Right cardiac atrium (tissue), 5 donors: ENCODE results near the gene ZNF319. TPM values are rescaled to one million over a fixed set of nuclear protein-coding genes. Genes with fewer than 3 reads are reported as not detected.

Source experiments
- ATAC-seq, 2 donors: fragments of 200-7000 bp; cut with Tn5 transposase; one replicate each; pipeline versions ENCODE4 v1.8.0 to v1.9.1; 2020; ENCODE audit warnings: moderate library complexity in 2 of 2, mild to moderate bottlenecking in 1 of 2
- DNase-seq, 3 donors: peaks; one replicate each; pipeline ENCODE4 v3.0.0-alpha.2; 2020
- H3K27ac ChIP-seq: one replicate; pipeline ENCODE4 v1.5.1; 2013; ENCODE audit warnings: mild to moderate bottlenecking, low read length, control low read depth, moderate library complexity
- H3K27me3 ChIP-seq: one replicate; pipeline ENCODE4 v1.6.1; 2013; ENCODE audit not compliant: control insufficient read depth, insufficient read depth
- H3K4me1 ChIP-seq: one replicate; pipeline ENCODE4 v1.6.1; 2013; ENCODE audit warnings: low read length; ENCODE audit not compliant: control insufficient read depth, insufficient read depth
- H3K4me3 ChIP-seq: one replicate; pipeline ENCODE4 v1.5.1; 2013; ENCODE audit warnings: low read length, control low read depth
- H3K9me3 ChIP-seq: one replicate; pipeline ENCODE4 v1.6.1; 2013; ENCODE audit warnings: low read length; ENCODE audit not compliant: control insufficient read depth
- WGBS: extraction: QIAGEN DNeasy Blood & Tissue Kit; methylation state at CpG from one replicate; pipeline ENCODE4 v1.1.7; 2013; 5-methylcytosine and 5-hydroxymethylcytosine counted together
- intact Hi-C, 4 donors: fragments of 100-400 bp; cut with DNase I; formaldehyde crosslinking; loops; one replicate each; pipeline versions ENCODE4 v1.11.0 to v1.14.0; 2022 to 2023
- polyA plus RNA-seq: library from polyadenylated mRNA; stranded (reverse); fragments of 200-250 nt; gene quantifications from one replicate; pipeline ENCODE4 v1.2.3, GENCODE V29; 2013
- total RNA-seq, 4 donors: library from RNA; stranded (reverse); fragmentation: NEBNext Ultra II Directional; extraction: Animal tissue kit (Norgen Biotek cat#: 25700); gene quantifications; one replicate each; pipeline ENCODE4 v1.2.1, GENCODE V29; 2021
- donor health status: healthy with polysubstance abuse.
- donor health status: DM: no; HTN: yes; CAD: no.
- donor health status: DM: no; HTN: no; CAD: no.
- donor health status: DM: no; HTN: yes; CAD: no; lungs with severe emphysema.
- donor health status: DM: yes; HTN: yes; CAD: no.

The ZNF319 gene
- total and polyA plus RNA-seq, 5 donors = 5.5 to 9.2 (median 7.8) TPM

- H3K4me3 ChIP-seq = no peak overlapping the region
- DNase-seq = no peak
- no peaks in the 10 kb centered on the region for H3K9me3 ChIP-seq
- H3K4me1 ChIP-seq = no peaks in the 10 kb centered on the region
- intact Hi-C loops = no loop called here
- ATAC-seq = no peak
- no peak overlapping the region for H3K27ac ChIP-seq
- 87% methylated on average over 7 of the region's 7 CpGs for WGBS
- H3K27me3 ChIP-seq = no peaks in the 10 kb centered on the region
Observed at GRCh38 chr16:58043571-58044155, 43.2 kb upstream of the ZNF319 start.

DNA sequence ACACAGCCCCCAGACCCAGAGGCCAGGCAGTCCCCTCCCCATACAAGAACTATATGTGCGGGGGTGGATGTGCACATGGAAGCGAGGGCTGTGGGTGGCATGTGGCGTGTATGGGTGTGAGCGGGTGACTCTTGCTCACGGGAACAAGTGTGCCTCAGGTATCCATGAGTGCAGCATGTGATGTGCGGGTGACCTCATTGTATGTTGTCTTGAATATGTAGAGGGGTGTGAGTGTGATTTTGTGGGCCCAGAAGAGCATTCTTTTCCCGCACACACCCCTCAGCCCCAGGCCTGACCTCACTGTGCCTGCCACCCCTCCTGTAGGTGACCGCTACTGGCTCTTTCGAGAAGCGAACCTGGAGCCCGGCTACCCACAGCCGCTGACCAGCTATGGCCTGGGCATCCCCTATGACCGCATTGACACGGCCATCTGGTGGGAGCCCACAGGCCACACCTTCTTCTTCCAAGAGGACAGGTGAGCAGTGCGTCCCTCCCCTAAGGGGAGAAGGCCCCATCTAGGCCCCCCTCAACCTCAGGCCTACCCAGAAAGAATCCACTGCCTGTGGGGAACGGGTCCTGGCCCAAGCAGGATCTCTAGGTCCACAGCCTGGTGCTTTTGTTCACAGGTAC, 42.5 kb upstream of the ZNF319 start:
- DNase-seq (no peak), ATAC-seq (no peak)
- Histone ChIP-seq H3K27me3 (no peaks in the 10 kb centered on the region), H3K4me3 (no peak overlapping the region), H3K9me3 (no peaks in the 10 kb centered on the region), H3K27ac (no peak overlapping the region), H3K4me1 (no peaks in the 10 kb centered on the region)
- intact Hi-C loops = no loop called here
- 94% methylated on average over 16 of the region's 16 CpGs for WGBS

DNA sequence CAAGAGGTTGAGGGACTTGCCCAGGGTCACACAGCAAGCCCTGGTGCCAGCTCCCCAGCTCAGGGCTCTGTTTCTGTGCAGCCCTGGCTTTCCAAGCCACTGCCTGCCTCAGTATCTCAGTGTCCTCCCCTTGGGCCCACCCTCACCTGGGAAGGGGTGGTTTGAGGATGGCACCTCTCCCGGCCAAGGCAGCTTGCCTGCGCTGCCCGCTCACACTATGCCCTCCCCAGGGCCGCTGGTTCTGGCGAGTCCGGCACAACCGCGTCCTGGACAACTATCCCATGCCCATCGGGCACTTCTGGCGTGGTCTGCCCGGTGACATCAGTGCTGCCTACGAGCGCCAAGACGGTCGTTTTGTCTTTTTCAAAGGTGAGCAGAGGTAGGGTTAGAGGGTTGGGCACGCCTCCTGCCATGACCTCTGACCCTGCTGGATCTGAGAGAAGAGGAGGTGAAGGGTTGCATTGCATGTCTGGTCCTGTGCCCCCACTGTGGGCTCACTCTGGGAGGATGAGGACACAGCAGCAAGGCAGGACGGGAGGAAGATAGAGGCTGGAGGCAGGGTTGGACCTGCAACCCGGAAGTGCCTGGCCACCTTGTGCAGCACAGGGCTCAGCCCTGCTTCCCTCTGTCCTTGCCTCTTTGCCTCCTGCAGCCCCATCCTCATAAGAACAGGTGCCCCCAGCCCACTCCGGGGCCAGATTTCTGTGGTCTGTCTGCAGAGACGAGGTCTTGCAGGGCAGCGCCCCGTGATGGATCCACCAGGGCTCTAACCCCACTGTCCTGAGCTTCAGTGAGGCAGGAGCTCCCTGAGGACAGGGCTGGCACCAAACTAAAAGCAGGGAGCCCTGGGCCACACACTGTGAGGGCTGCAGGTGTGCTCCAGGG, 41.8 kb upstream of the ZNF319 start:
- intact Hi-C loops = no loop called here
- Histone ChIP-seq H3K4me1 (no peaks in the 10 kb centered on the region), H3K27me3 (no peaks in the 10 kb centered on the region), H3K27ac (no peak overlapping the region), H3K9me3 (no peaks in the 10 kb centered on the region), H3K4me3 (no peak overlapping the region)
- WGBS = 91% methylated on average over 22 of the region's 22 CpGs
- DNase-seq (no peak), ATAC-seq (no peak)

GRCh38 chr16:58041628-58041955, 41.1 kb upstream of the ZNF319 start:
- Histone ChIP-seq H3K4me3 (no peak overlapping the region), H3K4me1 (no peaks in the 10 kb centered on the region), H3K27ac (no peak overlapping the region), H3K27me3 (no peaks in the 10 kb centered on the region), H3K9me3 (no peaks in the 10 kb centered on the region)
- intact Hi-C loops = no loop called here
- ATAC-seq (no peak), DNase-seq (no peak)
- WGBS = 94% methylated on average over 18 of the region's 18 CpGs

DNA sequence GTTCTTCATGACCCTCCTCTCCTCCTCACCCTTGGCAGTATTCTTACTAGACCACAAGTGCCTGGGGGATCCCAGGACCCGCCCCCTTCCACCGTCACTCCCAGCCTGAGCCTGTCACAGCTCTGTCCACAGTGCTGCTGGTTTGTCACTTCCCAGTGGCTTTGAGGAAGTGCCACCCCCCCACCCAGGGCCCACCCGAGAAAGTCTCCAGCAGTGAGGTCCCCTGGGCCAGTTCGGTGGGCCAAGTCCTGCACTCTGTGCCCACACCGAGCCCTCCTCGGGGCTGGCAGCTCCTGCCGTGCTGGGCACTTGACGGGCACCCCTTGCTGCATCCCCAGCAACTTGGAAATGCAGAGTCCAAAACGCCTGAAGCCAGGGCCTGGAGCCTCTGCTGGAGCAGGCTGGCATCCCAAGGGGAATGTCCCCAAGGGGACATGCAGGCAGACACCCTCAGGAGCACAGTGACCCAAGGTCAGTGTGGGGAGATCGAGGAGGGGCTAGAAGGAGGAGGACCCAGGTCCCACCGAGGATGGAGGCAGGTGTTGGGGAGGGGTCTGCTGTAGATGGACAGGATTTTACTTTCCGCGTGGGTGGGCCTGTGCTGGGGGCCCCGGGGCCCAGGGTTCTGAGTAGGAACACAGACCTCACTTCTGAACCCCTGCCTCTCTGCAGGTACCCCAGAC, 40.6 kb upstream of the ZNF319 start:
- H3K27me3 ChIP-seq = no peaks in the 10 kb centered on the region
- H3K4me3 ChIP-seq = no peak overlapping the region
- DNase-seq (no peak), ATAC-seq (no peak)
- intact Hi-C loops = no loop called here
- peaks cover 3% of the 10 kb centered on the region for H3K4me1 ChIP-seq
- 80% methylated on average over 14 of the region's 14 CpGs for WGBS
- no peaks in the 10 kb centered on the region for H3K9me3 ChIP-seq
- no peak overlapping the region for H3K27ac ChIP-seq

DNA sequence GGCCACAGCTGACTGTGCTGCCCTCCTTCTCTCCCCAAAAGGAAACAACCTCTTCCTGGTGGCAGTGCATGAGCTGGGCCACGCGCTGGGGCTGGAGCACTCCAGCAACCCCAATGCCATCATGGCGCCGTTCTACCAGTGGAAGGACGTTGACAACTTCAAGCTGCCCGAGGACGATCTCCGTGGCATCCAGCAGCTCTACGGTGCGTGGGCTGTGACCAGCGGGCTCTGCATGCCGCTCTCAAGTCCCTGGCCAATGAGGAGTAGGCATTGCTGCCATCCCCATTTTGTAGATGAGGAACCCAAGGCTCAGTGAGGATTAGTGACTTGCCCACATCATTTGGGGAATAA, 40.0 kb upstream of the ZNF319 start:
- H3K9me3 ChIP-seq = no peaks in the 10 kb centered on the region
- H3K27me3 ChIP-seq = no peaks in the 10 kb centered on the region
- DNase-seq (no peak), ATAC-seq (no peak)
- no peak overlapping the region for H3K27ac ChIP-seq
- 94% methylated on average over 12 of the region's 12 CpGs for WGBS
- H3K4me1 ChIP-seq = peaks cover 7% of the 10 kb centered on the region
- intact Hi-C loops = no loop called here
- no peak overlapping the region for H3K4me3 ChIP-seq

DNA sequence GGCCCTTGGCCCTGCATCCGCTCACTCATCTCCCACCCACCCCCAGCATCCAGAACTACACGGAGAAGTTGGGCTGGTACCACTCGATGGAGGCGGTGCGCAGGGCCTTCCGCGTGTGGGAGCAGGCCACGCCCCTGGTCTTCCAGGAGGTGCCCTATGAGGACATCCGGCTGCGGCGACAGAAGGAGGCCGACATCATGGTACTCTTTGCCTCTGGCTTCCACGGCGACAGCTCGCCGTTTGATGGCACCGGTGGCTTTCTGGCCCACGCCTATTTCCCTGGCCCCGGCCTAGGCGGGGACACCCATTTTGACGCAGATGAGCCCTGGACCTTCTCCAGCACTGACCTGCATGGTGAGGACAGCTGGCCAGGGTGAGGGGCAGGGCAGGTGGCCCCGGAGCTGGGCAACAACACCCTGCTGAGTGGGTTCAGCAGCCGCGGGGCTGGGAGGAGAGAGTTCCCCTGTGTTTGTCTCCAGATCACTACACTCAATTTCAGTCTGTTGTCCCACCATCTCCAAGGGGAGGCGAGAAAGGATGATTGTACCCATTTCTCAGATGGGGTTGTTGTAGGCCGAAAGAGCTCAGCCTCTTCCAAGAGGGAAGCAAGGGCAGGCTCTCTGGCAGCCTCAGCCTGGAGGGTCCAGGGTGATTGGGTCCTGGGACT, 39.5 kb upstream of the ZNF319 start:
- H3K27ac ChIP-seq = no peak overlapping the region
- peaks cover 12% of the 10 kb centered on the region for H3K4me1 ChIP-seq
- WGBS = 88% methylated on average over 26 of the region's 26 CpGs
- H3K4me3 ChIP-seq = no peak overlapping the region
- ATAC-seq (no peak), DNase-seq (no peak)
- H3K9me3 ChIP-seq = no peaks in the 10 kb centered on the region
- no peaks in the 10 kb centered on the region for H3K27me3 ChIP-seq
- intact Hi-C loops = no loop called here

DNA sequence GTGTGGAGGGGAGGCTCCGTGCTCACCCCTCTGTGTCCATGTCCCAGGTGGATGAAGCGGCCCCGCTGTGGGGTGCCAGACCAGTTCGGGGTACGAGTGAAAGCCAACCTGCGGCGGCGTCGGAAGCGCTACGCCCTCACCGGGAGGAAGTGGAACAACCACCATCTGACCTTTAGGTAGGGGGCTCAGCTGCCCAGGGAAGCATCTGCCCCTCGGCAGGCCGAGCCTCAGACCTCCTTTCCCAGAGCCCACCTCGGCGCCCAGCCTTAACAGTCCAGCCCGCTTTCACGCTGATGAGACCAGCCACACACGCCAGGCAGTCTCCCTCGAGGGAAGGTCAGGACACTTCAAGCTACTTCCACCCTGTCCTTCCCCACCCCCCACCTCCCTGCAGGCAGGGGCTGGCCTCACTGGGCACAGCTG, 37.8 kb upstream of the ZNF319 start:
- 89% methylated on average over 20 of the region's 20 CpGs for whole genome bisulfite sequencing
- Histone ChIP-seq H3K9me3 (no peaks in the 10 kb centered on the region), H3K4me3 (no peak overlapping the region), H3K27ac (no peak overlapping the region), H3K27me3 (no peaks in the 10 kb centered on the region), H3K4me1 (peaks cover 14% of the 10 kb centered on the region)
- DNase-seq (no peak), ATAC-seq (no peak)
- intact Hi-C loops = no loop called here

- H3K9me3 ChIP-seq = no peaks in the 10 kb centered on the region
- H3K27me3 ChIP-seq = no peaks in the 10 kb centered on the region
- intact Hi-C loops = no loop called here
- peaks cover 15% of the 10 kb centered on the region for H3K4me1 ChIP-seq
- 92% methylated on average over 16 of the region's 16 CpGs for WGBS
- H3K4me3 ChIP-seq = no peak overlapping the region
- DNase-seq (no peak), ATAC-seq (no peak)
- no peak overlapping the region for H3K27ac ChIP-seq
Observed at GRCh38 chr16:58037365-58038057, 37.0 kb upstream of the ZNF319 start.

DNA sequence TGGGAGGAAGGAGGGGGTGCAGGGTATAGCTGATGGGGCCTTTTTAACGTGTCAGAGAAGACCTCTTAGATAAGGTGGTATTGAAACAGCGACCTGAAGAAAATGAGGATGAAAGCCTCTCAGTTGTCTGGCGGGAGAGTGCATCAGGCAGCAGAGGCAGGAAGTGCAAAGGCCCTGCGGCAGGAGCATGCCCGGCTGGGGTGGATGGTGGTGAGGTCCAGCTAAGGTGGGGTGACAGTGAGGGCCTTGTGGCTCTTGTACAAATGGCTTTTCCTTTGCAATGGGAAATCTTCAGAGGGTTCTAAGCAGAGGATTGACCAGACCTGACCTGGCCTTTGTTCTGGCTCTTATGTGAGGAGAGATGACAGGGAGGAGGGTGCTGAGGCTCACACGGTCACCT, 36.5 kb upstream of the ZNF319 start:
- no peaks in the 10 kb centered on the region for H3K9me3 ChIP-seq
- H3K27me3 ChIP-seq = no peaks in the 10 kb centered on the region
- H3K4me3 ChIP-seq = no peak overlapping the region
- DNase-seq = no peak
- peaks cover 19% of the 10 kb centered on the region for H3K4me1 ChIP-seq
- intact Hi-C loops = no loop called here
- 87% methylated on average over 6 of the region's 6 CpGs for WGBS
- no peak for ATAC-seq
- no peak overlapping the region for H3K27ac ChIP-seq
